KG1 (cell line): Measurements from ENCODE around the gene GPC4.
A peak's percentile ranks its signal among the peaks of the same experiment; 100 is the strongest.

ENCODE experiments used
- DNase-seq: peaks from one replicate; lab custom pipeline; 2025; lab: John Stamatoyannopoulos, UW

Gene GPC4

DNA sequence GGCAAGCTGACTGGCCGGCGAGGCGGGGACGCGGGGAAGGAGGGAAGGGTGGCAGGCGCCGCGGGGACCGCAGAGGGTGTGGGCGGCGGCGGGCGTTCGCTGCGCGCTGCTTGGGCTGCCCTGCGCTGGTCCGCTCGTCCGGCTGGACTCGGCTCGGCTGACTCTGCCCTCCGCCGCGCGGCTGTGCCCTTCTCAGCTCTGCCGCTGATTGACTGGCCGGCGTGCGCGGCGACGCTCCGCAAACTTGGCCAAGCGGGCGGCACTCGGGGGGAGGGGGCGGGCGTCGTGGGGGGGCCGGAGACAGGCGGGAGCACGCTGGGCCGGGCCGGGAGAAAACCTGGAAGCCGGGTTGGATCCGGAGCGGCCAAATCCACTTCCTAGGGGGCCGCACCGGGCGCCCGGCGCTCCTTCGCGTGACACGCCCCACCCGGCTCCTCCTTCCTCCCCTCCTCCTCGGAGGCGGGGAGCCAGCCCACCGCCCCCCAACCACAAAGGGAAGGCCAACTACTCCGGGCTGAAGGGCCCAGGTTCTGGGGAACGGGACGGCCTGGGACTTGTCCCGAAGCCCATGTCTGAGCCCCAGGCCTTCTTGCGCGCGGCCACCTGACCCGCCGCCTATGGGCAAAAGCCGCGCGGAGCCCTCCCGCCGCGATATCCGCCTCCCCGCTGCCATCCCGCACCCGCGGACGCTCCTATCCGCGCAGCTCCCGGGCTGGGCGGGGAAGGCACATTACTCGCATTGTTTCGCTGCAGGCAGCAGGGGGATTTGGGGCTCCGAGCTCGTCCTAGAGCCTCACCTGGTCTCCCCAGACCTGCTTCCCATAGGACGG is at the start of gene GPC4:
GPC4 (minus strand) TSS at position 214 of the 830 bp plus-strand sequence. CDS start 524 bp downstream, outside the sequence.
- DNase-seq: no peak

DNA sequence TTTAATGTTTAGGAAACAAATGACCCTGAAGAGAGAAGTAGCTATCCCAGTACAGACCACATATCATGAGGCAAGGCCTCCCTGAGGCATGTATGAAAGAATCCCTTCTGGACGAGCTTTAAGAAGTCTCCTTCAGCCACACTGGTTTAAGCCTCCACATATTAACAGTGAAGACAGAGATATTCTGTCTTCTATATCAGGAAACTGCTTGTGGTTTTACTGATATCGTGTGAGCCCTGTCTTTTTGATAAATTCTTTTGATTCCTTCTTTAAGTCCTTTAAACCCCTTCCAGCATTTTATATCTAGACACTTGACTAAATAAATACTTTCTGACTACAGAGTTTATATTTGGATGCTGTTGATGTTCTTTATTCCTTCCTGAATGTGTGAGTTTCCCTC is 45.9 kb upstream of the GPC4 start:
- no peak for DNase-seq

DNA sequence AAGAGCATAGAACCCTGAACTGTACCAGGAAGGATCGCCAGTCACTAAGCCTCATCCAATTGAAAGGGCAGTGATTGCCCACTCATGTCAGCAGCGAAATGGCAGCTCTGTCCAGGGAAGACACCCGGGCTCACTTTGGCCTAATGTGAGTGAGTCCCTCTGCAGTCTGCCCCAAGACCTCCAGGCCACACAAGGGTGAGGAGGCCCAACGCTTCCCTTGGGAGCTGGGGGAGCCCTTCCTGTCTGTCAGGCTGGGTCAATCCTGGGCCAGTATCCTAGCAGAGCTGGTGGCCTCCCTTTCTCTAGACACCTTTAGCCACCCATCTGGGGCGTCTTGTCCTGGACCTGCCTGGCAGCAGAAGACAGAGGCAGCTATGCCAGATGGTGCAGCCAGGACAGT is 39.6 kb upstream of the GPC4 start:
- DNase-seq: no peak

DNA sequence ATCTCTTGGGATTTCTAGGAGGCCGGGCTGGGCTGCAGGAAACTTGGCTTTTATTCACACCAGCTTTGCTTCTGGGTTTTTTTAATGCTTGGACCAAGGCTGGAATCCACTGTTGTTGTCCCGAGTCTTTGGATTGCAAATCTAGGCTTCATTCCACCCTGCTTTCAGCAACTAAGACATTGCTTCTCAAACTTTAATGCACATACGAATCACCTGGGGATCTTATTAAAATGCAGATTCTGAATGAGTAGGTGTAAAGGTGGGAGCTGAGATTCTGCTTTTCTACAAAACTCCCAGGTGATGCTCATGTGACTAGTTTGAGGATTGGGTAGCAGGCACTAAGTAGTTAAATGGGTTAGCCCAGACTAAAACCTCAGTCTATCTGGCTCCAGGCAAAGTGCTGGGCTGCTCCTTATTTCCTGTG is 39.2 kb upstream of the GPC4 start:
- no peak for DNase-seq

DNA sequence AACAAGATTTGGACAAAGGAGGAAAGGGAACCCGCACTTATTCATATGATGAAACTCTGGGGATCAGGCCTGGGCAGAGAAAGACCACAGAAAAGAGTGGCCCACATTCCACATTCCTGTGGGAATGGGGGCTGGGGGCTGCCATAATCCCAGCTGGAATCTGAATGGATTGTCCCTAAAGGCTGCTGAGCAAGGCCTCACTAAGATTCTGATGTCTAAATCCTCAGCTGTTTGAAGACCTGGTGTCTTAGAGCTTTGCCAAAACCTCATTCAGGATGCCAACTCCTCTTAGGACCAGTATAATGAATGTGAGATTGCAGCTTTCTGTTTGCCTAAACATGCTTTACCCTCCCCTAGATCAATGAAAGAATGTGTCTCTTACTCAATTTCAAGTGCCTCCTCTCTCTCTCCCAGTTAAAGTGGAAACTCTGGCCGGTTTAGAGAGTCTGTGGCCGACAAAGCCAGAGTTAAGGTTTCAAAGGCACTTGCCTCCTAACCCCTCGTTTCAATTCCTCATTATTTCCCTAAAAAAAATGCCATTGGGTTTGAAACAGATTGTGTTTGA is 33.3 kb upstream of the GPC4 start:
- DNase-seq: no peak

DNA sequence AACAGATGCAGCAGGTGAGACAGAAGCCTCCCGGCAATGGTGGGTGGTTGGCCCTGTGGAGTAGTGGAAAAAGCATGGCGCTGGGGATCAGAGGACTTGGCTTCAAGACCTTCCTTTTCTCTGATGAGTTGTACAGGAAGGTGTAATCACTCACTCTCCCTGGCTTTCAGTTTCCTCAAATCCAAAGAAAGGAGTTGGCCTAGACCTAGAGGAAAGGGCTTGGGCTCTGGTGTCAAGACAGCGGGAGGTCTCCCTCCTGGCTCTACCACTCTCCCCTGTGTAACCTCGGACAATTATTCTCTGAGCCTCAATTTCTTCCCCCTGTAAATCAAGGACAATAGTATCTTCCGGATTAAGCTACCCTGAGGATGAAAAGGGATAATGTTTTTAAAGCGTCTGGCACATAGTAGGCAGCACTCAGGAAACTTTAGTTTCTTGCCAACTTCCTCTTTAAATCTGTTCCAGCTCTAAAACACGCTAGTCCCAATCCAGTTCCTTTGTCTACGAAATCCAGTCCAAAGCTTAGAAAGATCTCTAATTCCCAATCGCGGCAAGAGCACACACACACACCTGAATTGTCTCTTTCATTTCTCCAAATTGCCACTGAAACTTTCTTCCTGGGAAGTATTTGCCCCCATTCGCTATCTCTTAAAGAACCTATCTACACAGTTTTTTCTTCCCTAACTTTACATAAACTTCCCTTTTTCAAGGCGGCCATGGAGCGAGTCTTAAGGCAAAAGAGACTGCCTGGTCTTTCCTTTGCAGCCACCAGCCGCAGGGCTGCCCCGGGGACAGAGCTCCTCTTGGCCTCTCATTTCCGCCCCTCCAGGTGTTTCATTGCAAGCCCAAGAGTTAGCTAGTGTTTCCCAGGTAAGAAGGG is 29.9 kb upstream of the GPC4 start:
- no peak for DNase-seq

DNA sequence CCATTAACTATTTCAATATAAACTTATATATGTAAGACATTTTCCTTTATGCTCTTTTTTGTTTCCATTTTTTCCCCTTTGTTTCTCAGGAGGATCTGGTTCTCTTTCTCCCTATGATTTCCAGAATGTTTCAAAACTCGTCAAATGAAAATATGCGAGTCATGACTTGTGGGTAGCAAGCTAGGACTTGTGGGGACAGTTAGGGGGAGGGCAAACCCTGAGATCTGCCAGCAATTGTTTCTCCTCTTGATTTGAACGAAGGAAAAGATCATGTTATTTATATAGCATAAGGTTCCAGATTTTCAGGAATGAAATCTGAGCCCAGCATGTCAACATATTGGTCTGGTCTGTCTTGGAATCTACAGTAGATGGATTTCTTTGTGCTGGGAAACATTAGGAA is 28.9 kb upstream of the GPC4 start:
- DNase-seq: no peak

DNA sequence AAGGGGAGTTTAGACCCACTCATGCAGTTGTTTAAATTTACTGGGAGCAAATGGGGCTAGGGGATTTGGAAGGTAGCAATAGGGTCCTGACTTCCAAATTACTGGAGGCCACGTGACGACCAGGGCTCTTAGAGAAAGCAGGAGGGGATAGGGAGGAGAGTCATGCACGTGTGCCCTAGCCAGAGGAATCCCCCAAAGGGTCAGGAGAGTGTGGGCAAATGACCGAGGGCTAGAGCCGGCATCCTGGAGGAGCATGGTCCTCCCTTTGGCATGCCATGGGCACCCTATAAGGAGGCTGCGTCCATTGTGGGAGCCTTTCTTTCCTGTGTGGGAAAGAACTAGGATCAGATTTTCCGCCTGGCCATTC is 25.5 kb upstream of the GPC4 start:
- DNase-seq: no peak

DNA sequence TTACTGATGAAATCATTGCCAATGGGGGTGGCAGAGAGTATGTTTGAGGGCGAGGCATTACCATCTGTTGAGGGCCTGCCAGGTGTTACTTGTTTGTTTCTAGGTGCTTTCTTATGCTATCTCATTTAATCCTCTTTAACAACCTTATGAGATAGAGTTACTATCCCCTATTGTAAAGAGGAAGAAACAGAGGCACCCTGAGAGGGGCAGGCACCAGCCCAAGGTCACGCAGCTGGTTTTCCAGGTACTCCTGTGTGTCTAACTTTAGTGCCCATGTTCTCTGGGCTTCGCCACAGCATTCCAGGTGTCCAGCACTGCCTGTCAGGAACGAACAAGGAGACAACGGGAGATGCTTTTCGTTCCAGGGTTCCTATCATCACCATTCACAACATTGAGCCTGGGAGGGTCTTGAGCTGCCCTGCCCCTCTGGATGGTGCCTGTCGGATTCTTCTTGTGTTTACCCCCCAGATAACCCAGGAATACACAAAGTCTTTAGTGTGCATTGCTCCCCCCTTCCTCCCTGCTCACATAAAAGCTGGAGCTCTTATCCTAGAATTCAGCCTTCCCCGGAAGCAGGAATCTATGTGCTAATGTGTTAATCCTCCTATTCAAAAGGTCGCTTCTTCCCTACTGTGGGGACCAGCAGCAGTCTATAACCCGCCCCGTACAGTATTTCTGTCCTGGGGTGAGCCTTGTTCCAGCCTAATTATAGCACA is 24.9 kb upstream of the GPC4 start:
- DNase-seq: no peak

DNA sequence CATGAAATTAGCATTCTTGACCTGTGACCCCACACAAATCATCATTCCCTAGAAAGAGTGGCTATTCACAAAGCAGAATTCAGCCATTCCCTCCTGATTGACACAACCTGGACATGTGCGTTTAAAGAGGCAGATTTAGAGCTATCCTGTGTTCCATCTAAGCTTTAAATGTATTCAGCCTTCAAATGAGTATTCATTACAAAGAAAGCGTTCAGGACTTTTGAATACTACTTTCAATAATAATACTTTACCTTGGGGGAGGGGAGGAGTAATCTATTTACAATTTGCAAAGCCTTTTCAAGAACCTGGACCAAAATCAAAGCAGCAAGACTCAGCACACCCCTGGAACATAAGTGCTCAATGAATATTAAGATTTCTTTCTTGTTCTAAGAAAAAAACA is 22.5 kb upstream of the GPC4 start:
- DNase-seq: no peak

DNA sequence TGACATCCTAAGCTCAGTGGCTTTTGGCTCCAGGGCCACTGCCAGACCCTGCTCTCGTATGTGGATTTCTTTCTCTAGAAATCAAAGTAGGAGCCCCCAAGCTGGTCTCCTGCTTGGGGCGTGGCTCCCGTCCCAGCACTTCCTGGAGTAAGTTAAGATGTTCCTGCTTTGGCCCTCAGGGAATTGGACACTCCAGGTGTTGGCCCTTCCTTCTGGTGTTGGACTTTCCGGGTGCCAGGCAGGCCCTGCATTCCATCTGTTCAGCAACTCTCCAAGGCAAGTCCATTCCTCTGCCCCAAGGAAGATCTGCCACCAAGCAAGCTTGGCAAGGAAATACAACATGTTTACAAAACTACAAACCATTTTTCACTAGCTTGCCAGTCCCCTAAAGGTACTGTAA is 22.1 kb upstream of the GPC4 start:
- DNase-seq: no peak

DNA sequence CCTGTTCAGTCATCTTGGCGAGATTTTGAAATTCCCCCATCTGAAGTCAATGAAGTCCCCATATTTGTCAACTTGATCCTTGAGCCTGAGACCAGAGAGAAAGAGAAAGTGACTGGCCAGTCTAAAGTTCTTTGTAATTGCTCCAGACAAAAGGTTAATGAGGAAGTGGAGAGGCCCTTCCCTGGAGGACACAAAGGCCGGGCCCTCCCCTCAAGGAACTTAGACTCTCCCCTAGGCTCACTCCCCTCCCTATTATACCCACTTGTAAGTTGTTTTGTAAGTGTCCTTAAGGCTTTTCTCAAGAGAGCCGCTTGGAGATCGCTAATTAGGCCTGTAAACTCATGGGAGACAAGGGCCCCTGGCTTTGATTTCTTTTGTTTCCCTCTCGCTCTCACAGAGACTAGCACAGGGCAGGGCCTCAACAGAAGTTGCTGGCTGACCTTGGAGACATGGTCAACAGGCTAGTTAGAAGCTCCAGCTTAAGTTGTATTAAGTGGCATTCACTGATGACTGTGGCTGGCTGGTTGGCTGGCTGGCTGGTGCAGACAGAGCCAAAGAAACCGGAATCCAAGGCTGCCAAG is 20.3 kb upstream of the GPC4 start:
- DNase-seq: no peak

DNA sequence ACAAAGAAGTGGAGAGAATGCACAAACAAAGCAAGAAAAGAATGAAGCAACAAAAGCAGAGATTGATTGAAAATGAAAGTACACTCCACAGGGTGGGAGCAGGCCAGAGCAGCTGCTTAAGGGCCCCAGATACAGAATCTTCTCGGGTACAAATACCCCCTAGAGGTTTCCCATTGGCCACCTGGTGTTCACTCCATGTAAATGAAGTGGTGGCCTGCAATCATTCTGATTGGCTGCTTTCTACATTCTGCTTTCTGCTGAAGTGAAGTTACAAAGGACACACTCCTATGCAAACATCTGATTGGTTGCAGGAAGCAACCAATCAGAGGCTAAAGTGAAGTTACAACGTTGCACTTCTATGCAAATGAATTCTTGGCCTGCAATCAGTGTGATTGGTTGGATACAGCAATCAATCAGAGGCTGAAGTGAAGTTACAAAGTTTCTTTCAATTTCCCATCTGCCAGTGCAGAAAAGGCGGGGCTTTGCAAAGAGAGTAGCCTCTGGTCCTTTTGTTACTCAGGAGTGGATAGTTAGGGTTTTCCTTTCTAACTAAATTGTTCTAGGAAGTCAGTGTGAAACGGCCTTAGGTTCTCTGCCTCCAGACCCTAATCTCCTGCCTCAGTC is 19.0 kb upstream of the GPC4 start:
- no peak for DNase-seq

DNA sequence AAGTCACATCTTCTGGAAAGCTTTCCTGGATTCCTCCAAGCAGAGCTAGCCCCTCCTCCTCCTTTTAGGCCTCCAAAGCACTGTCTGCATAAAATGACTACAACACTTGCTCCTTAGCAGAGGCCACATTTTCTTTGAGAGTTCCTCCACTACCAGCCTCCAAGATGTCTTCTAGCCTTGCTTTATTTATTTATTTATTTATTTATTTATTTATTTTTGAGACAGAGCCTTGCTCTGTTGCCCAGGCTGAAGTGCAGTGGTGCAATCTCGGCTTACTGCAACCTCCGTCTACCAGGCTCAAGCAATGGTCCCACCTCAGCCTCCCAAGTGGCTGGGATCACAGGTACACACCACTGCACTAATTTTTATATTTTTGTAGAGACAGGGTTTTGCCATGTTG is 4.6 kb upstream of the GPC4 start:
- DNase-seq: no peak

DNA sequence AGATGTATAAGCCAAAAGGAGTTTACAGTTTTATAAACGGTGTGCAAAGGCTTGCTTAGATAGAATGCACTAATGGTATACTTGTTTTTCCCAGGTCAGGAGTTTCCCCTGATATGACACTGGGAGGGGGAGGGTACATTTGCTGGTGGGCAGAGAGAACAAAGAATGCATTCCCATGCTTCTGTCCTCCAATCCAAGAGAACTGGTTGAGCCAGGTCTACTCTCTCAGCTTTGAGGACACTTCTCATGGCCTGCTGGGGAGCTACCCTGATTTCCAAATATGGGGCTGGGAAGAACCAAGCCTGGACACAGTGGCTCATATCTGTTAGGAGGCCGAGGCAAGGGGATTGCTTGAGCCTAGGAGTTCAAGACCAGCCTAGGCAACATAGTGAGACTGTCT is 3.3 kb upstream of the GPC4 start:
- DNase-seq: no peak

DNA sequence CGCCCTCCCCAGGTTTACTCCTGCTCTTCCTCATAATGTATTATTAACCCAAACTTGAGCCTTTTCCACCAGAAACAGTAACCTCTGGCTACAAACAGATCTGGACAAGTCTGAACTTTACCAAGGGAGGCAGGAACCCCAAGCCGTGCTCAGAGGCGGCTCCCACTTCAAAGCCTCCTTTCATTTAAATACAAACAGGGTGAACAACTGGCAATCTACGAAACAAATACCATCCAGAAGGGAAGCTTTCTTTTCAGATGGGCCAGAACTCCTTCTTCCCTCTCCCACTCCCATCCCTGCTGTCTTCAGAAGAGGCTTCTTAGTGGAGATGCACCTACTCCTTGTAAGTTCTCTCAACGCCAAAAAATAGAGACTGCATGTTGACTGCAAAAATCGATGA is 2.1 kb upstream of the GPC4 start:
- DNase-seq: no peak

DNA sequence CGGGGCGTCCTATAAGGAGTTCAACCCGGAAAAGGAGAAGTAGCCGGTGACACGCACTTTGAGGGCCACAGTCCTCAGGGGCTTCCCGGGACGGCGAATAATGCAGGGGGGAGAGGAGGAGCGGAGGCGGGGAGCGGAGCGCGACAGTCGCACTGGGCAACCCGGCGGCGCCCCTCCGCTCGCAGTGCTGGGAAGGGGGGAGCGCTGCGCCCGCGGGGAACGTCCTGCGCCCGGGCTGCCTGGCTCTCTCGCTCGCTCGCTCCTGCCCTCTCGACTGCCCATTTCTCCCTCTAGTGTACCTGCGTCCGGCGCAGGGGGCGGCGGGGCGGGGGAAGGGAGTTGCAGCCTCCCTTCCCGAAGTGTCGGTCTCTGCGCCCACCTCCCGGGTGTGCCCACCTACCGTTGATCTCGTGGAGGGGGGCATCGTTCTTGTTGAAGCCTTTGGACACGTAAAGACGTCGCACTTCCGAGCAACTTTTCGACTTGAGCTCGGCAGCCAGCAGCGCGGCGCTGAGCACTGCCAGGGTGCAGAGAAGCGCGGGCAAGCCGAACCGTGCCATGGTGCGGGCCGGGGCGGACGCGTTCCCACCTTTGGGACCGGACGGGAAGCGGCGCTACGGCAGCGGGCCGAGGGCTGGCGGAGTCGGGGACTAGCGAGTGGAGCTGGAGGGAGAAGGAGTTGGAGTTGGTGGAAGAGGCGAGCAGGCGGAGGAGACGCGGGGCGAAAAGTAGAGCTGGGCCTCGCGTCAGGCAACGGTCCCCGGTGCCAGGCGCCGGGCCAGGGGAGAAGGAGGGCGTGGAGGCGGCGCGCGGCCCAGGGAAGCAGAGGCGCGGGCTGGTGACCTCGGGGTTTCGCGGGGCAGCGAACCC is 648 bp downstream of the GPC4 start:
- peak; percentile 0 for DNase-seq

DNA sequence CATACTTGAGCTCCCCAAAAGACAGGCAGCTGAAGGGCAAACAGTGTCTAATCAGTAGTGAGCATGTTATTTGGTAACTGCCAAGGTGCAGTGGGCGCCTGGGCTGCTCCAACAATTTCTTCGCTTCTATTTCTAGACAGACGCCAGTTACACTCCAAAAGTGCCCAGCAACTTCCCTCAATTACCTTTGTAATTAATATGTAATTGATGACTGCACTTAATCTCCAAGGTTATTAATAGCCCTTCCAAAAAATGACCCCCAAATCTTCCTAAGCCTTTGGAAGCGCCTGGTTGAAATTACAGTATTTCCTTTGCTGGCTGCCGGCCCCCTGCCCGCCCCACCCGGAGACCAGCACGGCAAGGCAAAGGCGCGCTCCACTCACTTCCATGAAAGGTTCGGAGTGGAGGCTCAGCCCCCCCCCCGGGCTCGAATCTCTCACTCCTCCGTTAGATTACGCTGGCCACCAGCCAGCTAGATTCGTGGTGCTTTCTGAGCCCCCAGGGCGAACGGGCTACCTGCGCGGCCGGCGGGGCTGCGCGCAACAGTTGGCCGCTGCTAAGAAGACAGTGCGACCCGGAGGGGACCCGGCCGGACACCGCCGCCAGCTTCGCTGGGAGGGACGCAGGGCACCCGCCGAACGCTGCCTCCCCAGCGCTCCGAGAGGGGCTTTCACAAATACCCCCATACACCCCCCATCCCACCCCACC is 1.9 kb downstream of the GPC4 start:
- DNase-seq: no peak

DNA sequence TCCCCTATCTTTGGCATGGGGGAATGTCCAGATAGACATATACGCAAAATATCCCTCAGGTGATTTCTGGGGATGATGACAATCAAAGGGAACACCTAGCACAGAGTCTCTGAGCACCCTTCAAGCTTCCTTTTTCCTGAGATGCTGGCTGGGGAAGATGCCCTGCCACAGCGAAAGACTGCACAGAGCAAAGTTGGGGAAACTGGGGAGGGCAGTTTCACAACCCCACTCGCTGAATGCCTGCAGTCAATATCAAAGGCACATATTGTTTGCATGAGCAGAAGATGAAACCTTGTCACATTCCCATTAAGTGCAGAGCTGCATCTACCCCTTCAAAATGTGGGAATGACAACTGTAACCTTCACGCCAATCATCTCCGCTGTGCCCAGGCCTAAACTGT is 2.6 kb downstream of the GPC4 start:
- DNase-seq: no peak

DNA sequence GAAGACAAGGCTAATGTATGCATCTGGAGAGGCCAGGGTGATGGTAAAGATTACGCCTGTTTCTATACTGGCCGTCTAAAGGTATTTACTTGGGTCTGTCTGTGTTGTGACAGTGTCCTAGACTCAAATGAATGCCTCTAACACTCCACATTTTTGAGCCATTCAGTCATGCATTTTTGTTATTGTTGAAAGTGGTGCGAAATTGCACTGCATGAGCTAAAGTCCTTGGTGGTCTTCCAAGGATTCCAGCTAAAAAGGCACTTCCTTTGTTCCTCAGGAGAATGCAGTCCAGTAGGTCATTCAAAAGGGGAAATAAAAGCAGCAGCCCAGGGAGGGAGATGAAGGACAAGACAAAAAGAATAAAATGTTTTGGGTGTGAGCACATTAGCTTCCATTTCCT is 3.0 kb downstream of the GPC4 start:
- no peak for DNase-seq
